Measurements from ENCODE around the gene ARL8B.

ARL8B gene

DNA sequence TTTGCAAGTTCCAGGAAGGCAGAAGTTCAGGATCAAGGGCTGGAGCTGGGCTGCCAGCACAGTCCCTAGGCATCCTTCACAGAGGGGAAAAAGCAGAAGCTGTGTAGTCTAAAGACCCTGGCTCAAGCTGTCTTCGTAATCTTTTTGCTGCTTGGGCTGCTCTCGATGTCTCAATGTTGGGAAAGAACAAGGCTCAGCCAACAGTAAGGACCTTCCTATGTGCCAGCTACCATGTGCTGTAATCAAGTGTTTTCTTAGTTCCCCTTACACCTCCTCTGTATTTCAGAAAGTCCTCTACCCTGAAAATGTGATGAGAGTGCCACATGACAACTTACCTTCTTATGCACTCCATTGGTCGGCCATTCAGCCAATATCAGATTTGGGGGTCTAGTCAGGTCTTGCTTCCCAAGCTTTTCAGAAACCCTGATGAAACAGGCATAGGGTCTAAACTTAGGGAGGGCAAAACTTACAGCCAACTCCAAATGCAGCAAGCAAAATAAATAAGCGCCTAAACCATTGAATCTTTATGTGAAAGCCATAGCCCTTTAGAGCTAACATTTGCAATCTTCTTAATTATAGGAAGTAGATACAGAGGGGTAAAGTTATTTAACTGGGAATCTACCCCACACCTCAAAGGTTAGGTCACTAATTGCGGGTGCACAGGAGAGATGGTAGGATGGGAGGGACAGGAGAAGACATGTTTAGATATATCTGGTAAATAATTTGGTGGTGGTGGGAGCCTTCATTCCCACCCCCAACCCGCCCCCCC lies 64.2 kb downstream of the ARL8B start:
- no peak for DNase-seq (ENCODE audit: low read depth in 2 of 2)

DNA sequence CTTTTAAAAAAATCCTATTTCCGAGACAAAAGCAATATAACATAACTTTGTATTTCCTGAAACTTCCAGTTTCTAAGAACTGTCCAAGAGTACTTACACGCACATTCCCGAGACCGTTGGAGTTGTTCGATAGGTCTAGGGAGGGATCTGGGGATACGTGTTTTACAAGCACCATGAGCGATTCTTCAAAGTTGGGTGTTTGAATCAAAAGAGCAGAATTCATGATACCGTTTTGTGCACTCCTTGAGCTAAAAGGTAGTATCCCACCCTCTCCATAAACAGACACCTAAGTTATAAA lies 64.7 kb downstream of the ARL8B start:
- DNase-seq (ENCODE audit: low read depth in 2 of 2), result no peak

DNA sequence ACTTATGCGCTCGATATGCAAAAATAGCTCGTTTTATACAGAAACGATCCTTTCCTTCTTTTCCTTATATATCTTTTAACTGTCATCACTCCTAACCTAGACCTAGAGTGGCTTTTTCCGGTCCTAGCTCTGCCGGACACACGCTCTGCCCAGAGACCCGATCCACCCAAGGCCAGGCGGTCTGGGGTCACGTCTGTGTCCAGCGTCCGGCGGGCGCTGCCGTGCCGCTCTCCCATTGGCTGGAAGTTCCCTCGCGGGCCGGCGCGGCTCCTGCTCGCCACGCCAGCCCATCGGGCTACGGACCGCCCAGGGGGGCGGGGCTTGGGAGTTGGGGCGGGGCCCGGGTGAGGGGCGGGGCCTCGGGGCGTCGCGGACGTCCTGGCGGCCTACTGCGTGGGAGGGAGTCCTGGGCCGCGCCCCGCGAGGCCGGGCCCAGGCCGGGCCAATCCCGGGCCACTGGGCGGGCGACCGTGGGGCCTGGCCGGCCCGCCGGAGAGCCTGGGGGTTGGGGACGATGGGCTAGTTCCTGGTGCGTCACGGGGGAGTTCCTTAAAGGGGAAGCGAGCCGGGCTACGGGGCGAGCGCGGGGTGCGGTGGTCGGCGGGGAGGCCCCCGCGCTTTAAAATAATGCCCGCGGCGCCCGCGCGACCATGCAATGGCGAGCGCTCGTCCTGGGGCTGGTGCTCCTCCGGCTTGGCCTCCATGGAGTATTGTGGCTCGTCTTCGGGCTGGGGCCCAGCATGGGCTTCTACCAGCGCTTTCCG lies 65.2 kb downstream of the ARL8B start, which contains the start of gene EDEM1:
TSS of gene EDEM1 (plus strand) at position 552 of the 764 bp plus-strand sequence. CDS start at position 651, 99 bp downstream.
- DNase-seq (ENCODE audit: low read depth in 2 of 2), result peak; percentile 79 to 90

DNA sequence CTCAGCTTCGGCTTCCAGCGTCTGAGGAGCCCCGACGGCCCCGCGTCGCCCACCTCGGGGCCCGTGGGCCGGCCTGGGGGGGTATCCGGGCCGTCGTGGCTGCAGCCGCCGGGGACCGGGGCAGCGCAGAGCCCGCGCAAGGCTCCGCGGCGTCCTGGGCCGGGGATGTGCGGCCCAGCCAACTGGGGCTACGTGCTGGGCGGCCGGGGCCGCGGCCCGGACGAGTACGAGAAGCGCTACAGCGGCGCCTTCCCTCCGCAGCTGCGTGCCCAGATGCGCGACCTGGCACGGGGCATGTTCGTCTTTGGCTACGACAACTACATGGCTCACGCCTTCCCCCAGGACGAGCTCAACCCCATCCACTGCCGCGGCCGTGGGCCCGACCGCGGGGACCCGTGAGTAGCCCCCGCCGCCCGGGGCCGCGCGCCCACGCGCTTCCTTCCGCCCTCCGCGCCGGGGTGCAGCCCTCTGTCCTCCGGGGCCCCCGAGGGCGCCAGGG lies 65.9 kb downstream of the ARL8B start:
- DNase-seq (ENCODE audit: low read depth in 2 of 2), result no peak

DNA sequence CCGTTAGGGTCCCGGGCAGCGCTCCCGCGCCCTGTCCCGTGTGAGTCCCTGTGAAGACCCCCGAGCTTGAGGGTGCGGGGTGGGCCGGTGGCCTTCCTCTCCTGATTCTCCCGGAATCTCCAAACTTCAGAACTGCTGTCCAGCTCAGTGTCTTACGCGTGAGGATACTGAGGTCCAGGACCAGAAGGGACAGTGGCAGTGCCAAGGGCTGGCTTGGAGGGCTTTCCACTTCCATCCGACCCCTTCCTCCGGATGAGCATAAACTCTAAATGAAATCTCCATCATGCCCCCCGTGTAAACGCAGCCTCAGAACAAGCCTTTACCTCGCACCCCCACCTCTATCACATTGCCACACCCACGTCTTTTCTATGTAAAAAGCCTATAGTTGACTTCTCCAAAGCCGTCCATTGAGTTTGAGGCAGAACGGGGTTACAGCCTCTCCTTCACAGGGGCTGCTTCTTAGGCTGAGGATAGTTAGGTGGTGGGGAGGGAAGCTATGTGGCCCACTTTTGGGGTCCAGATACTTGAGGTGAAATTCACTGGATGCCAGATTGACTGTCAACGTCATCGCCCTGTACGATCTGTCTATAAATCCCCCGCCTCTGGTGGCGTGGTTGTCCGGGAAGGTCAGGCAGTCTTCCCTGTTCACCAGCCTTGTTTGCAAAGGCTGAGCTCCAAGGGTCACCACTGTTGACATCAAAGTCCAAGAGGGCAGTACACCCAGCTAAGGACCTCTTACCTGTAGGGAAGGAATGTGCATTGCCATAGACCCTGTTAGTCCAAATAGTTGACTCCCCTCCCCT lies 66.5 kb downstream of the ARL8B start:
- DNase-seq (ENCODE audit: low read depth in 2 of 2), result peak in 1 of 2 donors; percentile 47

DNA sequence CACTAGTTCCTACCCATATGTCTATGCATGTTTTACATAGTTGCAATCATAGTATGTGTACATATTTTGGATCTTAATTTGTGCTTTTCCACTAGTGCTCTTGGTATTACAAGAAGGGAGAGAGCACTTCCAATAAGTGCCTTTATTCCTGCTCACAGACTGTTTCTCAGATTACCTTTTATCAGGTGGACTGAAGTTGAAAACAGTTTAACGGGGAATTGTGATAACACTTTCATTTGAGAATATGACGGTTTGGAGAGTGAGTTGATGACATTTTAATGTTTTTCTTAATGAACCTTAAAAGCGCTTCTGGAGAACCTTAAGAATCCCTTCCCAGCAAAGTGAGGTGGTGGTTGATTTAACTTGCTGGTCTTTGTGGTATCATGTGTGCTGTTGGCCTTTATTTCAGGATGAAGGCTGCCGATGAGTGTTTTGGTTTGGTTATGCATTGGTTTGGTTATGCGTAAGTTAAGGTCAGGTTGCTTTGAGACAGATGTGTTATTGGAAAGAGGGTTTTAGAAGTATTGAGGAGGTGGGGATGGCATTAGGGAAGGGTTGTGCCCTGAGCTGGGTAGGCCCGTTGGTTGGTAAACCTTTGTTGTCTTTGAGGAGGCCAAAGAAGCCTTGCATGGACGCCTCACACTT lies 68.2 kb downstream of the ARL8B start:
- no peak for DNase-seq (ENCODE audit: low read depth in 2 of 2)

DNA sequence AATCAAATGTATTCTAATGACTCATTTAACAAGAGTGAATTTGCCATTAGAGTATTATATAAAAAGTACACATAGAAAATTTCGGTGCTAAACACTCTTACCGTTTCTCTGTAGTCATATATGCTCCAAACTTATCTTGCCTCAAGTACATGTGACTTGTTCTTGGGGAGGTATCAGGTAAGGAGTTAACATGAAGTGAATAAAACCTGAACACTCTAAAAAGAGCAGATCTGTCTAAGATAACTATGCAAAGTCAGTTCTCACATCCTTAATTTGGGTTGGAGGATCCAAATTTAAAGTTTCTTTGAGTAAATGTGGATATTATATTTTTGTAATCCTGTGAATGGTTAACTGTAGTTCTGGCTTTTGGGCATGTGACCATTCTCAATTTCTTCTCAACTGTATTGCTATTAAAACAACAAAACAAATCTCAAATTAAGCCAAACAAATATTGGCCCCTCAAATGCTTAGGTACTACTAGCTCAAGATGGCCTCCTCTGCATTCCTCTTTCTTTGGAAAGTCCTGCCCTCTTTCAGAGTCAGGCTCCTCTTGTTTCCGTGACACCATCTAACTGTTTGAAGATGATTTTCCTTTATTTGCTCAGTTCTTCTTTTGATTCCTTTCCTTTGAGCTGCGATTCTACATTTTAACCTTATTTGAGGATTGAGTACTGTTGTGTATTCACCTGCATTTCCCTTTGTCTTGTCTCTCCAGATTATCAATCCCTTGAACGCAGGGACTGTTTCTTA lies 69.6 kb downstream of the ARL8B start:
- DNase-seq (ENCODE audit: low read depth in 2 of 2), result no peak

DNA sequence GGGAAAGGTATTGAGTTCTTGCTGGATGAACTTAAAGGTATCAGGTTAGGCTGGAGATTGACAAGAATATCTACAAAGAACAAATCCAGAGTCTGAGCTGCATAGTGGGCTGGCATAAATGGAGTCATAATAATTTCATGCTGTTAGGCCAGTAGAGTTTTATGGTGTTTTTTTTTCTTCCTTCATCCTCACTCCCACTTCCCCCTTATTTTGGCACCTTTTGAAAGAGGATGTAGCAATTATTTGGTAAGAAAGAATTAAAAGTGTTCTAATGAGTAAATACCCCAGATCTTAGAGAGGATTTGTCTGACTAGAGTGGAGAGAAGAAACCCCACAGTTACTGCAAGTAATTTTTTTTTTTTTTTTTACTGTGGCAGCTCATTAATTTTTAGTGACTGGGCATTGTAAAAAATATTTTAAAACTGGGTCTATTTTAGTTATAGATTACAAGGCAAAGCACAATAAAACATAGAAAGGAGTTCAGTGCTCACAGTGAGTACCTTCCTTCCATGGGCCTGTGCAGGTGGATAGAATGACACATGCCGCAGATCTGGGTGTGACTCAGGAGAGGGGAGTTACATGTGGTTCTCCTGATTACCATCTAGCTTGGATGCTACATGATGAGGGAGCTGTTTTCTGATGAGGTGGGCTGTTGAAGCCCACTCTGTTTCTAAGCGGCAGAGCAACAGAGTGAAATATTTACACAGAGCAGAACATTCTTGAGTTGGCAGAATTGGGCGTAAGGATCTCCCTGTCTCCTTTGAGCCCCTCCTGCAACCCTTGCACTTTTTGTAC lies 70.7 kb downstream of the ARL8B start:
- no peak for DNase-seq (ENCODE audit: low read depth in 2 of 2)

DNA sequence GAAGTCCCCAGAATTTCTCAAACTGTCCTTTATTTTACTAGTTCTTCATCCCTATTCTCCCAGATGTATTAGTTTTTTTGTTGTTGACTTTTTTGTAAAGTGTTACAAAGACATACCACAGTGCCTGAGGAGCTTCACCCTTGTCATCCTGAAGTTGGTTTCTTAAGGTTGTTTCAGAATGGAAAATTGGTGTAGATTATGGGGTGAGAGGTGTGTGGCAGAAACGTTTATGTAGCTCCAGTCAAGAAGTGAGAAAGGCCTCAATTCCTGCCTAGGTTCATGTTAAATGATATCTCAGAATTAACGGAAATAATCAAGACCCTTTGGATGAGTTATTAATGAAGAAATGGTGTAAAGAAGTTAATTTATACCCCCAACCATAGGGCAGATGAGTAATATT lies 72.2 kb downstream of the ARL8B start:
- no peak for DNase-seq (ENCODE audit: low read depth in 2 of 2)

DNA sequence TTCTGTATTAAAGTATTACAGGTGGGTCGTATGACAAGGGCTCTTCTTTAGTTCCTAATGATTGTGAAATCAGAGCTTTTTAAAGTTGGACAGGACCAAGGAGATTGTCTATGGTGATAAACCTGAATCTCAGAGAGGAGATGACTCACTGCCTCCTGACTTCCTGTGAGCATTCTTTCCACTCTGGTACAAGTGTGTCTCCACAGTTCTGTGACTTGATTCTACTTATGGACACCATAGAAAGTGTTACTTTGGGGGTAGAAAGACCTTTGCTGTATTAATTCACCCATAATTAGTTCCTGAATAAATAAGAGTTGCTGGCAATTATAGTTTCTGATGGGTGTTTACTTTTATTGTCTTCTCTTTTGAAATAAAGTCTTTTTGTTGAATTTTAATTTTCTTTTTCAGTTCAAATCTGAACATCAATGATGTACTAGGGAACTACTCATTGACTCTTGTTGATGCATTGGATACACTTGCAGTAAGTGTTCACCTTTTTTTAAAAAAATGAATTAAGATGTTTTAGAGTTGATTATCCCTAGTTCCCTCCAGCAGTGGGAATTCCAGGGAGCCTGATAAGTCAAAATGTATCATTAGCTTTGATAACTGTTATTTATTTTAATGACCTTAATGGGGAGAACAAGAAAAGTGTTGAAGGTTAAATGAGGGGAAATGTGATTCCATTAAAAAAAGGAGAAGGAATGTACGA lies 72.9 kb downstream of the ARL8B start:
- DNase-seq (ENCODE audit: low read depth in 2 of 2), result peak in 1 of 2 donors; percentile 44

DNA sequence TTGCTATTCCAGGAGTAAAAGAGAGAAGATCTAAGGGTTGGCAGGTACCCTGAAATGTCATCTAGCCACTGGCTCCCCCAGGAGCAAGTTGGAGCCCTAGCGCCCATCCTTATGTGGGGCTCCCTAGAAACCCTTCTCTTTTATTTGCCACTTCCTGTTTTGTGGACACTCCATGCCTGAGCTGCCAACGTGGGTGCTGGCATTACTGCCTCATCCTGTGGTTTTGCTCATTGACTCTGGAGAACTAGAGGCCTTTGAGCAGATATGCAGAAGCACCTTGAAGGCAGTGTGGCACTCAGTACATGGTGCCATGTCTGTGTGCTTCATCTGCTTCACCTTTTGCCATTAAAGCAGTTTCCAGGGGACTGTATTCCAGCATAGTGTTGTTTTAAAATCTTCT lies 73.5 kb downstream of the ARL8B start:
- no peak for DNase-seq (ENCODE audit: low read depth in 2 of 2)

DNA sequence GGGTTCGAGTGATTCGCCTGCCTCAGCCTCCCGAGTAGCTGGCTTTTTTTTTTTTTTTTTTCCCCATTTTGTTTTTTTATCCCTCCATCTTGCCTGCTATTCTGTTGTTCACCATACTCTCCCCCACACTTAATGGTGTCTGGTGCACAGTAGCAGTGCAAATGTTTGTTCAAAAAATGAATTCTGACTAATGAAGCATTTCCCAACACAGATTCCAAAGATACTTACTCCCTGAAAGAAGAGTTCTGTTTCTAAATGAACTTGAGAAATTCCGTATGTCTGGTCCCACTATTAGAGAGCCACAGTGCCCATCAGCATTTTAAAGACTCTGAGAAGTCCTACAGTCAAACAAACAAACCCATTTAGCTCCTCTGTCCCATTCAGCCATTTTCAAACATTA lies 74.9 kb downstream of the ARL8B start:
- DNase-seq (ENCODE audit: low read depth in 2 of 2), result no peak

DNA sequence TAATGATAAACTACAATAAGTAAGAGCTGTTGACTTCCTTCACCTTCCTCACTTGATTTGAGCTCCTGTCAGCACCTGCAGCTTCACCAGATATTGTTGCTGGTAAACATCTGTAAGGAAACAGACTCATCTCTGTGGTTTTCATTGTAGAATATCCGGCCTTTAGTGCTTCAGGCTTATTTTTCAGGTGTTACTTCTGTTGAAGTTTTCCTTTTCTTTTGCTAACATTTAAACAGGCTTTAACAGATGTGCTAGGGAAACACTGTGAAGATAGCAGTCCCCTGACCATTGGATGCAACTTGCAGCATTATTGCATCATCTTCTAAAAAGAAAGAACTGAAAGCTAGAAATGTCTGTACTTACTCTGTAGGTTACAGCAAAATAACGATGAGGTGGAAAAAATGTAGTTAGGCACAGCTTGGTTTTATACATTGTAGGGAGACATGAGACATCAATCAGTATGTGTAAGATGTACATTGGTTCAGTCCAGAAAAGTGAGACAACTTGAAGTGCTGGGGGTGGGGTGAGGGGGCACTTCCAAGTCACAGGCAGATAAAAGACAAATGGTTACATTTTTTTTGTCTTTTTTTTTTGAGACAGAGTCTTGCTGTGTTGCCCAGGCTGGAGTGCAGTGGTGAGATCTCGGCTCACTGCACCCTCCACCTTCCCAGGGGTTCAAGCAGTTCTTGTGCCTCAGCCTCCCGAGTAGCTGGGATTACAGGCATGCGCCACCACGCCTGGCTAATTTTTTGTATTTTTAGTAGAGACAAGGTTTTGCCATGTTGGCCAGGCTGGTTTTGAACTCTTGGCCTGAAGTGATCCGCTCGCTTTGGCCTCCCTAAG lies 75.6 kb downstream of the ARL8B start:
- DNase-seq (ENCODE audit: low read depth in 2 of 2), result no peak

DNA sequence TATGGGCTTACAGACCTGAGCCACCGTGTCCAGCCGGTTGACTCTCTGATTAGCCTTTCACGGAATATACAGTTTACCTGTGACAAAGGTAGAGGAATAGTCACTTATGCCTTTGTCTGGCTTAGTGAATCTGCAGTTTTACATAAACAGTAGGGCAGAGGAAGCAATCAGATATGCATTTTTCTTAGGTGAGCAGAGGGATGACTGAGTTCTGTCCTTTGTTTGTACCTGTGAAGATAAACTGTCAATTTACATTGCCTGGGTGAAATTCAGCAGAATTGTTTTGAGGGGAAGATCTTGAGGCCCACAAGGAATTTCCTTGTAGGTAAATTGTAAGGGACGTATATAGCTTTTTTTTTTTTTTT lies 76.2 kb downstream of the ARL8B start:
- DNase-seq (ENCODE audit: low read depth in 2 of 2), result no peak

DNA sequence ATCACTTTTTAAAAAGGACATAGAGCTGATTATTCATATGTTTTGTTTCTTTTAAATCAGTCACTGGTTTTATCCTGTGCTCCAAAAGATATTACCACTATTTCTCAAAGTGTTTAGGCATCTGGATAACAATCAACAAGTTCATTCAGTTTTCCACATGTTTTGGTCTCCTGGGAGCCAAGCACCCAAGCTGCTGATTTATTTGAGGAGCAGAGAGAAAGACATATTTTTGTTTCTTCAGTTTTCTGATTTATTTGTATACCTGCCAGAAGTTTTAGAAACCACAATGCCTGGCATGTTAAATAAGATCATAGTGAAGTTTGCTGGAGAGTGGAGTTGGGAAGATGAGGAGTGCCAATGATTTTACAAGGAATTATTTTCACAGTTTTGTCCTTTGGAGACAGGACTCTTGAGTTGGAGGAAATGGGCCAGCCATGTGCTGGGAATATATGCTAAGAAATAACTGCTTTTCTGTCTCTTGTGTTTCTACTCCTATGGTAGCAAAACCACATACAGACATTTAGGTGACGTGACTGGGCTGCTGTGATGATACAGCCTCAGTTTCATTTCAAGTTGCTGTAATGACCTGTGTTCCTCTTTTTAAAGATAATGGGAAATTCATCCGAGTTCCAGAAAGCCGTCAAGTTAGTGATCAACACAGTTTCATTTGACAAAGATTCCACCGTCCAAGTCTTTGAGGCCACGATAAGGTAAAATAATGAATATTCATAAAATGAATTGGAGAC lies 77.1 kb downstream of the ARL8B start:
- DNase-seq (ENCODE audit: low read depth in 2 of 2), result no peak

DNA sequence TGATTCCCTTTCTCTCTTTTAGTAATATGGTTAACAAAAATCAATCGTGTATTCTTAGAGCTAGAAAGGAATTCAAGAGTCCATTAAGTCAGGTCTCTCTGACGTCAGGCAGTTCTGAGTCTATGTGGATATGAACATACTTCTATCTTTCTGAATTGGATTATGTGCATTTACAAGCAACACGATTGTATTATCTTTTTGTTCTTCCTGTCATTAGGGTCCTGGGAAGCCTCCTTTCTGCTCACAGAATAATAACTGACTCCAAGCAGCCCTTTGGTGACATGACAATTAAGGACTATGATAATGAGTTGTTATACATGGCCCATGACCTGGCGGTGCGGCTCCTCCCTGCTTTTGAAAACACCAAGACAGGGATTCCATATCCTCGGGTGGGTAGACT lies 79.4 kb downstream of the ARL8B start:
- DNase-seq (ENCODE audit: low read depth in 2 of 2), result no peak

DNA sequence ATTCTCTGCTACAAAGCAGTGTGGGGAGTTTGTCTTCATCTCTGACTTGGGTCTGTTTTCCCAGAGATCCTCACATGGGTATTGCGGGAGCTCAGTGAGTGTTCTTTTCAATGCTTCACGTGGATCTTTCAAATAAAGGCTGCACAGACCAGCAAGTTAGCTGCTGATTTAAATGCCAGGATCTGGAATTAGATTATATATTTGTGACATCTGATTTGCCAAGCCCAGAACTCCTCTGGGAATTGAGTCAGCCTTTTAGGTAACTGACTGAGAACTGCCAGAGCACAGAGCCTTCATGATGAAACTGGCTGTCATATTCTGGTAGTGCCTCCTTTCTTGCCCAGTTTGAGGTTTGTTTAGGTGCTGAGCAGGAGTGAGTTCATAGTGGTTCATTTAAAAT lies 80.1 kb downstream of the ARL8B start:
- no peak for DNase-seq (ENCODE audit: low read depth in 2 of 2)

Data from activated CD8-positive, alpha-beta memory T cell treated with anti-CD3 and anti-CD28 coated beads for 4 hours (primary cell).